ENCODE measurements around the gene PLXNB3.

DNA sequence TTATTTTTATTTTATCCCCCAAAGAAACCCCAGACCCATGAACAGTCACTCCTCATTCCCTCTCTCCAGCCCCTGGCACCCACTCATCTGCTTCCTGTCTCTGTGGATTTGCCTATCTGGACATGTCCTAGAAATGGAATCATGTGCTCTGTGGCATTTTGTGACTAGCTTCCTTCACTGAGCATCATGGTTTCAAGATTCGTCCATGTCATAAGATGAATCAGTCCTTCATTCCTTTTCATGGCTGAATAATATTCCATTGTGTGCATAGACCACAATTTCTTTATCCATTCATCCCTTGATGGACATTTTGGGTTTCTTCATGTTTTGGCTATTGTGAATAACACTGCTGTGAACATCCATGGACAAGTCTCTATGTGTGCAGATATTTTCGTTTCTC, 29.2 kb upstream of the PLXNB3 start:
- TF ChIP-seq ZFP3 (CRISPR knock-in tag; IDR thresholded peaks at IDR 0.05) (no peak), ZNF565 (CRISPR knock-in tag; conservative IDR thresholded peaks at IDR 0.05; ENCODE audit: low read depth) (no peak), OSR1 (CRISPR knock-in tag; IDR thresholded peaks at IDR 0.05) (no peak), ZFP30 (CRISPR knock-in tag; IDR thresholded peaks at IDR 0.05) (no peak), SNAI2 (CRISPR knock-in tag; IDR thresholded peaks at IDR 0.05) (no peak), ESRRG (CRISPR knock-in tag; IDR thresholded peaks at IDR 0.05) (no peak), RARB (CRISPR knock-in tag; IDR thresholded peaks at IDR 0.05) (no peak), PATZ1 (CRISPR knock-in tag; IDR thresholded peaks at IDR 0.05; ENCODE audit: borderline replicate concordance) (no peak), CSRNP3 (CRISPR knock-in tag; IDR thresholded peaks at IDR 0.05) (no peak), CSDC2 (CRISPR knock-in tag; IDR thresholded peaks at IDR 0.05) (no peak)
- TF ChIP-seq, protein P1, sequence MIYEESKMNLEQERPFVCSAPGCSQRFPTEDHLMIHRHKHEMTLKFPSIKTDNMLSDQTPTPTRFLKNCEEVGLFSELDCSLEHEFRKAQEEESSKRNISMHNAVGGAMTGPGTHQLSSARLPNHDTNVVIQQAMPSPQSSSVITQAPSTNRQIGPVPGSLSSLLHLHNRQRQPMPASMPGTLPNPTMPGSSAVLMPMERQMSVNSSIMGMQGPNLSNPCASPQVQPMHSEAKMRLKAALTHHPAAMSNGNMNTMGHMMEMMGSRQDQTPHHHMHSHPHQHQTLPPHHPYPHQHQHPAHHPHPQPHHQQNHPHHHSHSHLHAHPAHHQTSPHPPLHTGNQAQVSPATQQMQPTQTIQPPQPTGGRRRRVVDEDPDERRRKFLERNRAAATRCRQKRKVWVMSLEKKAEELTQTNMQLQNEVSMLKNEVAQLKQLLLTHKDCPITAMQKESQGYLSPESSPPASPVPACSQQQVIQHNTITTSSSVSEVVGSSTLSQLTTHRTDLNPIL (CRISPR knock-in tag; IDR thresholded peaks at IDR 0.05; ENCODE audit: low read depth), result no peak
